Adipocyte (in vitro differentiated cells): ENCODE results near the gene HEBP1.

Experiments
- DNase-seq: peaks from one replicate; pipeline ENCODE4 v3.0.0-alpha.2; 2015; ENCODE audit warnings: low read depth
- H3K27me3 ChIP-seq: replicated peaks from 2 replicates; pipeline ENCODE4 v1.7.0; 2013; ENCODE audit warnings: mild to moderate bottlenecking, low read length, moderate library complexity; ENCODE audit not compliant: control insufficient read depth, insufficient read depth
- H3K36me3 ChIP-seq: 2 replicates; pipeline ENCODE4 v1.7.0; 2013; ENCODE audit warnings: low read length, mild to moderate bottlenecking, moderate library complexity; ENCODE audit not compliant: control insufficient read depth, insufficient read depth, severe bottlenecking
- H3K4me1 ChIP-seq: 2 replicates; pipeline ENCODE4 v1.7.0; 2013; ENCODE audit warnings: mild to moderate bottlenecking, low read length, moderate library complexity; ENCODE audit not compliant: control insufficient read depth, insufficient read depth
- H3K4me3 ChIP-seq: 2 replicates; pipeline ENCODE4 v1.7.0; 2013; ENCODE audit warnings: mild to moderate bottlenecking, low read length, moderate library complexity
- H3K9ac ChIP-seq: 2 replicates; pipeline ENCODE4 v1.7.0; 2013; ENCODE audit warnings: mild to moderate bottlenecking, low read length, moderate library complexity
- H3K9me3 ChIP-seq: 2 replicates; pipeline ENCODE4 v1.7.0; 2013; ENCODE audit warnings: mild to moderate bottlenecking, low read length, moderate library complexity; ENCODE audit not compliant: control insufficient read depth

HEBP1 gene

GRCh38 chr12:12985817-12986408, 14.2 kb downstream of the HEBP1 start:
- peaks cover 78% of the 10 kb centered on the region for H3K36me3 ChIP-seq
- no peaks in the 10 kb centered on the region for H3K27me3 ChIP-seq
- H3K4me1 ChIP-seq = no peaks in the 10 kb centered on the region
- no peak overlapping the region for H3K4me3 ChIP-seq
- no peak overlapping the region for H3K9ac ChIP-seq
- H3K9me3 ChIP-seq = no peaks in the 10 kb centered on the region
- peak; percentile 19 for DNase-seq

- peaks cover 12% of the 10 kb centered on the region for H3K4me1 ChIP-seq
- no peaks in the 10 kb centered on the region for H3K27me3 ChIP-seq
- H3K9me3 ChIP-seq = no peaks in the 10 kb centered on the region
- DNase-seq = no peak
- no peak overlapping the region for H3K9ac ChIP-seq
- peaks cover 82% of the 10 kb centered on the region for H3K36me3 ChIP-seq
- H3K4me3 ChIP-seq = no peak overlapping the region
Observed at GRCh38 chr12:12984149-12984548, 15.9 kb downstream of the HEBP1 start.

GRCh38 chr12:12983420-12984035, 16.5 kb downstream of the HEBP1 start:
- H3K9me3 ChIP-seq = no peaks in the 10 kb centered on the region
- H3K36me3 ChIP-seq = peaks cover 75% of the 10 kb centered on the region
- H3K9ac ChIP-seq = no peak overlapping the region
- peaks cover 17% of the 10 kb centered on the region for H3K4me1 ChIP-seq
- no peaks in the 10 kb centered on the region for H3K27me3 ChIP-seq
- peak; percentile 80 for DNase-seq
- no peak overlapping the region for H3K4me3 ChIP-seq

GRCh38 chr12:12982331-12982730, 17.7 kb downstream of the HEBP1 start:
- Histone ChIP-seq H3K4me3 (no peak overlapping the region), H3K4me1 (peaks cover 17% of the 10 kb centered on the region), H3K9ac (no peak overlapping the region), H3K27me3 (no peaks in the 10 kb centered on the region), H3K9me3 (no peaks in the 10 kb centered on the region), H3K36me3 (peaks cover 71% of the 10 kb centered on the region)
- no peak for DNase-seq

GRCh38 chr12:12979731-12980259, 20.3 kb downstream of the HEBP1 start:
- Histone ChIP-seq H3K9me3 (no peaks in the 10 kb centered on the region), H3K9ac (peak overlapping the region; percentile 35), H3K27me3 (no peaks in the 10 kb centered on the region), H3K4me1 (peaks cover 35% of the 10 kb centered on the region), H3K4me3 (no peak overlapping the region), H3K36me3 (peaks cover 60% of the 10 kb centered on the region)
- peak; percentile 93 for DNase-seq

GRCh38 chr12:12979126-12979525, 20.9 kb downstream of the HEBP1 start:
- Histone ChIP-seq H3K36me3 (peaks cover 60% of the 10 kb centered on the region), H3K9me3 (no peaks in the 10 kb centered on the region), H3K4me1 (peaks cover 35% of the 10 kb centered on the region), H3K9ac (peak overlapping the region; percentile 23), H3K27me3 (no peaks in the 10 kb centered on the region), H3K4me3 (peak overlapping the region; percentile 6)
- peak; percentile 75 for DNase-seq

- Histone ChIP-seq H3K9me3 (no peaks in the 10 kb centered on the region), H3K4me1 (peaks cover 35% of the 10 kb centered on the region), H3K4me3 (no peak overlapping the region), H3K9ac (no peak overlapping the region), H3K36me3 (peaks cover 63% of the 10 kb centered on the region), H3K27me3 (no peaks in the 10 kb centered on the region)
- DNase-seq = no peak
Observed at GRCh38 chr12:12977231-12977630, 22.8 kb downstream of the HEBP1 start.

GRCh38 chr12:12976366-12976765, 23.7 kb downstream of the HEBP1 start:
- DNase-seq = peak; percentile 90
- Histone ChIP-seq H3K4me1 (peaks cover 35% of the 10 kb centered on the region), H3K4me3 (no peak overlapping the region), H3K36me3 (peaks cover 63% of the 10 kb centered on the region), H3K27me3 (no peaks in the 10 kb centered on the region), H3K9ac (peak overlapping the region; percentile 46), H3K9me3 (no peaks in the 10 kb centered on the region)

- Histone ChIP-seq H3K9me3 (no peaks in the 10 kb centered on the region), H3K36me3 (peaks cover 56% of the 10 kb centered on the region), H3K9ac (peak overlapping the region; percentile 46), H3K27me3 (no peaks in the 10 kb centered on the region), H3K4me1 (peaks cover 35% of the 10 kb centered on the region), H3K4me3 (no peak overlapping the region)
- DNase-seq = peak; percentile 63
Observed at GRCh38 chr12:12975322-12976077, 24.6 kb downstream of the HEBP1 start.

- H3K9ac ChIP-seq = no peak overlapping the region
- peaks cover 23% of the 10 kb centered on the region for H3K4me1 ChIP-seq
- no peaks in the 10 kb centered on the region for H3K27me3 ChIP-seq
- DNase-seq = no peak
- peaks cover 56% of the 10 kb centered on the region for H3K36me3 ChIP-seq
- no peaks in the 10 kb centered on the region for H3K9me3 ChIP-seq
- no peak overlapping the region for H3K4me3 ChIP-seq
Observed at GRCh38 chr12:12974211-12974610, 25.9 kb downstream of the HEBP1 start.

GRCh38 chr12:12973019-12973418, 27.0 kb downstream of the HEBP1 start:
- no peak for DNase-seq
- no peaks in the 10 kb centered on the region for H3K9me3 ChIP-seq
- peaks cover 61% of the 10 kb centered on the region for H3K36me3 ChIP-seq
- no peak overlapping the region for H3K9ac ChIP-seq
- H3K27me3 ChIP-seq = no peaks in the 10 kb centered on the region
- H3K4me1 ChIP-seq = peaks cover 17% of the 10 kb centered on the region
- no peak overlapping the region for H3K4me3 ChIP-seq
